Spleen (tissue), 7 donors: ENCODE data around the gene SAP30.

Experiments used
- POLR2A ChIP-seq, 3 donors: fragments of 450-650 bp; IDR thresholded peaks; one replicate each; pipeline ENCODE4 v1.5.1; 2017; ENCODE audit warnings: antibody characterized with exemption in 3 of 3, mild to moderate bottlenecking in 1 of 3
- POLR2AphosphoS5 ChIP-seq, 3 donors: sonication (generic); formaldehyde crosslinking; IDR thresholded peaks; one replicate each; pipeline ENCODE4 v1.5.1; 2017; ENCODE audit warnings: antibody characterized with exemption in 3 of 3
- TF ChIP-seq, protein P1 (sequence below), 11 experiments: fragments of 200-600 bp in 7 of 11; fragments of 450-650 bp in 4 of 11; sonication (generic) in 4 of 11; IDR thresholded peaks in 8 of 11; conservative IDR thresholded peaks in 3 of 11; 1 replicate in 7 of 11; 2 replicates in 4 of 11; pipeline versions ENCODE4 v1.4.0 to v1.8.0; 2016 to 2021; ENCODE audit warnings: antibody characterized with exemption in 11 of 11, inconsistent platforms in 4 of 11, mild to moderate bottlenecking in 1 of 11
- donor health status: DM: no; HTN: no; CAD: no; lungs with moderate emphysema.
- donor health status: DM: no; HTN: no; CAD: no.
- donor health status: DM: no; HTN: no; CAD: no.

GRCh38 chr4:173380987-173381386 is 10.2 kb downstream of the SAP30 start:
- TF ChIP-seq POLR2A (IDR thresholded peaks at IDR 0.05) (no peak), POLR2AphosphoS5 (IDR thresholded peaks at IDR 0.05) (no peak)
- TF ChIP-seq, protein P1, sequence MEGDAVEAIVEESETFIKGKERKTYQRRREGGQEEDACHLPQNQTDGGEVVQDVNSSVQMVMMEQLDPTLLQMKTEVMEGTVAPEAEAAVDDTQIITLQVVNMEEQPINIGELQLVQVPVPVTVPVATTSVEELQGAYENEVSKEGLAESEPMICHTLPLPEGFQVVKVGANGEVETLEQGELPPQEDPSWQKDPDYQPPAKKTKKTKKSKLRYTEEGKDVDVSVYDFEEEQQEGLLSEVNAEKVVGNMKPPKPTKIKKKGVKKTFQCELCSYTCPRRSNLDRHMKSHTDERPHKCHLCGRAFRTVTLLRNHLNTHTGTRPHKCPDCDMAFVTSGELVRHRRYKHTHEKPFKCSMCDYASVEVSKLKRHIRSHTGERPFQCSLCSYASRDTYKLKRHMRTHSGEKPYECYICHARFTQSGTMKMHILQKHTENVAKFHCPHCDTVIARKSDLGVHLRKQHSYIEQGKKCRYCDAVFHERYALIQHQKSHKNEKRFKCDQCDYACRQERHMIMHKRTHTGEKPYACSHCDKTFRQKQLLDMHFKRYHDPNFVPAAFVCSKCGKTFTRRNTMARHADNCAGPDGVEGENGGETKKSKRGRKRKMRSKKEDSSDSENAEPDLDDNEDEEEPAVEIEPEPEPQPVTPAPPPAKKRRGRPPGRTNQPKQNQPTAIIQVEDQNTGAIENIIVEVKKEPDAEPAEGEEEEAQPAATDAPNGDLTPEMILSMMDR (IDR thresholded peaks at IDR 0.05 in 8 of 11, conservative IDR thresholded peaks at IDR 0.05 in 3 of 11): no peak
